UCSD-AML1 (cell line): ENCODE data around the gene OR5B21.

Source experiments
- DNase-seq: peaks from one replicate; lab custom pipeline; 2025; ENCODE audit not compliant: unreplicated experiment; lab: John Stamatoyannopoulos, UW

The OR5B21 gene

GRCh38 chr11:58494101-58494500 lies 13.8 kb downstream of the OR5B21 start:
- no peak for DNase-seq

- no peak for DNase-seq
Observed at GRCh38 chr11:58493676-58494075, 14.2 kb downstream of the OR5B21 start.

GRCh38 chr11:58490827-58491226 lies 17.1 kb downstream of the OR5B21 start:
- no peak for DNase-seq

GRCh38 chr11:58487170-58487569 lies 20.7 kb downstream of the OR5B21 start:
- no peak for DNase-seq

- DNase-seq: no peak
Observed at GRCh38 chr11:58485961-58486360, 21.9 kb downstream of the OR5B21 start.

GRCh38 chr11:58471892-58472291 lies 36.0 kb downstream of the OR5B21 start:
- no peak for DNase-seq

- no peak for DNase-seq
Observed at GRCh38 chr11:58466293-58466692, 41.6 kb downstream of the OR5B21 start.

- no peak for DNase-seq
Observed at GRCh38 chr11:58465690-58466089, 42.2 kb downstream of the OR5B21 start.
